ENCODE measurements around the gene RPL32. TPM values are rescaled to one million over a fixed set of nuclear protein-coding genes. Genes with fewer than 3 reads are reported as not detected.

Gene RPL32
- total and polyA plus RNA-seq, 2 donors (not counting 1 experiment from before 2014, with no cell fraction given), result 1,244 to 1,855 TPM

- Histone ChIP-seq H3K27ac (ENCODE audit: insufficient read depth, low read length) (no peak overlapping the region), H3K4me2 (ENCODE audit: extremely low read depth, insufficient read depth, low read length) (no peak overlapping the region), H3K9me3 (ENCODE audit: control insufficient read depth, insufficient read depth, low read depth, low read length) (no peaks in the 10 kb centered on the region), H3K27me3 (ENCODE audit: control insufficient read depth, insufficient read depth, low read length) (peaks cover 5% of the 10 kb centered on the region), H4K20me1 (ENCODE audit: control insufficient read depth, extremely low read depth, insufficient read depth, low read length) (no peaks in the 10 kb centered on the region), H3K9ac (ENCODE audit: insufficient read depth, low read length) (no peak overlapping the region), H3K79me2 (ENCODE audit: control insufficient read depth, insufficient read depth, low read length) (no peaks in the 10 kb centered on the region), H3K4me1 (ENCODE audit: control insufficient read depth, extremely low read depth, insufficient read depth, low read length) (no peaks in the 10 kb centered on the region), H2AFZ (ENCODE audit: low read length) (no peak overlapping the region), H3K36me3 (ENCODE audit: control insufficient read depth, insufficient read depth, low read length) (no peaks in the 10 kb centered on the region), H3K4me3 (replicated peaks in 1 of 4; ENCODE audit: control extremely low read depth in 1 of 4, insufficient read depth in 1 of 4, low read depth in 3 of 4, low read length in 4 of 4) (no peak overlapping the region)
- no peak for DNase-seq (ENCODE audit: low read depth in 2 of 2)
- TF ChIP-seq CTCF (conservative IDR thresholded peaks at IDR 0.05 in 1 of 2, IDR thresholded peaks at IDR 0.05 in 1 of 2; ENCODE audit: low read depth in 1 of 2, low read length in 2 of 2) (no peak), EZH2 (IDR thresholded peaks at IDR 0.05; ENCODE audit: low read length, missing control alignments) (no peak)
Measured at GRCh38 chr3:12866836-12867235, 25.5 kb upstream of the RPL32 start.

DNA sequence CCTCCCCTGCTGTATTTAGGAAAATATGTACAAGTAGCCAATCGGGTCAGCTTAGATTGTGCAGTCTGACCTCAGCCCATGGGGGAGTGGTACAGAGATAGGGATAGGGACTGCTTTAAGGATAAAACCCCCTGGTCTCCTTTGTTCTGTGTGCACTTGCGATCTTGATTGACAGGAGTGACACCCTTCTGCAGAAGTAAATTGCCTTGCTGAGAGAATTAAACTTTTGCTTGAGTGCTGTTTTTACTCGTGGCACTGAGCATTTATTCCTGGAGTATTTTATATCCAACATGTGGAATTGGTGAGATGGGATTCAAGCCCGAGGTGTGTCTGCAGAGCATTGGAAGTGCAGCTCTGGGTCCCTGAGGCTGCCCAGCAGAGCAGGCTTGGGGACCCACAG is 23.9 kb upstream of the RPL32 start:
- Histone ChIP-seq H3K4me1 (ENCODE audit: control insufficient read depth, extremely low read depth, insufficient read depth, low read length) (no peaks in the 10 kb centered on the region), H3K27ac (ENCODE audit: insufficient read depth, low read length) (no peak overlapping the region), H3K4me3 (replicated peaks in 1 of 4; ENCODE audit: control extremely low read depth in 1 of 4, insufficient read depth in 1 of 4, low read depth in 3 of 4, low read length in 4 of 4) (no peak overlapping the region), H2AFZ (ENCODE audit: low read length) (no peak overlapping the region), H3K27me3 (ENCODE audit: control insufficient read depth, insufficient read depth, low read length) (peaks cover 3% of the 10 kb centered on the region), H3K4me2 (ENCODE audit: extremely low read depth, insufficient read depth, low read length) (no peak overlapping the region), H3K36me3 (ENCODE audit: control insufficient read depth, insufficient read depth, low read length) (no peaks in the 10 kb centered on the region), H4K20me1 (ENCODE audit: control insufficient read depth, extremely low read depth, insufficient read depth, low read length) (no peaks in the 10 kb centered on the region), H3K9me3 (ENCODE audit: control insufficient read depth, insufficient read depth, low read depth, low read length) (no peaks in the 10 kb centered on the region), H3K79me2 (ENCODE audit: control insufficient read depth, insufficient read depth, low read length) (no peaks in the 10 kb centered on the region), H3K9ac (ENCODE audit: insufficient read depth, low read length) (no peak overlapping the region)
- DNase-seq (ENCODE audit: low read depth in 2 of 2), result no peak
- TF ChIP-seq CTCF (conservative IDR thresholded peaks at IDR 0.05 in 1 of 2, IDR thresholded peaks at IDR 0.05 in 1 of 2; ENCODE audit: low read depth in 1 of 2, low read length in 2 of 2) (no peak), EZH2 (IDR thresholded peaks at IDR 0.05; ENCODE audit: low read length, missing control alignments) (no peak)

DNA sequence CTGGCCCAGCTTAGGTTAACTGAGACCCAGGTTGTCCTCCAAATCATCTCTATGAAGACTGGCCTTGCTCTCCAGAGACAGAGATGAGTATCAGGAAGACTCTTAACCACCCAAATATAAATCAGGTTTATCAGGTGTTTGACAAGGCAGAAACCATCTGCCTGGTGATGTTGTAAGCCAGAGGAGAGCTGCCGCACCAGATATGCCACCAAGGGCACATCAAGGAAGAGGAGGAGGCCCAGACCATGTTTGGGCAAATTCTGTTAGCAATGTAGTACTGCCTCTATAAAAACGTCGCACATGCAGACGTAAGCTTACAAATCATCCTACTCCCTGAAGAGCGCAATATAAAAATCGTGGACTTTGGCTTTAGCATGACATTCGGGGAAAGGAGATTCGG is 21.0 kb upstream of the RPL32 start:
- no peak overlapping the region for H3K4me3 ChIP-seq (replicated peaks in 1 of 4; ENCODE audit: control extremely low read depth in 1 of 4, insufficient read depth in 1 of 4, low read depth in 3 of 4, low read length in 4 of 4)
- no peaks in the 10 kb centered on the region for H3K4me1 ChIP-seq (ENCODE audit: control insufficient read depth, extremely low read depth, insufficient read depth, low read length)
- H3K27me3 ChIP-seq (ENCODE audit: control insufficient read depth, insufficient read depth, low read length), result peaks cover 3% of the 10 kb centered on the region
- no peak overlapping the region for H3K4me2 ChIP-seq (ENCODE audit: extremely low read depth, insufficient read depth, low read length)
- TF ChIP-seq CTCF (conservative IDR thresholded peaks at IDR 0.05 in 1 of 2, IDR thresholded peaks at IDR 0.05 in 1 of 2; ENCODE audit: low read depth in 1 of 2, low read length in 2 of 2) (no peak), EZH2 (IDR thresholded peaks at IDR 0.05; ENCODE audit: low read length, missing control alignments) (no peak)
- H3K9ac ChIP-seq (ENCODE audit: insufficient read depth, low read length), result no peak overlapping the region
- no peaks in the 10 kb centered on the region for H4K20me1 ChIP-seq (ENCODE audit: control insufficient read depth, extremely low read depth, insufficient read depth, low read length)
- no peaks in the 10 kb centered on the region for H3K9me3 ChIP-seq (ENCODE audit: control insufficient read depth, insufficient read depth, low read depth, low read length)
- H2AFZ ChIP-seq (ENCODE audit: low read length), result no peak overlapping the region
- no peaks in the 10 kb centered on the region for H3K79me2 ChIP-seq (ENCODE audit: control insufficient read depth, insufficient read depth, low read length)
- no peaks in the 10 kb centered on the region for H3K36me3 ChIP-seq (ENCODE audit: control insufficient read depth, insufficient read depth, low read length)
- no peak for DNase-seq (ENCODE audit: low read depth in 2 of 2)
- H3K27ac ChIP-seq (ENCODE audit: insufficient read depth, low read length), result no peak overlapping the region

Measured in fibroblast of lung (primary cell).